ENCODE results near the gene TOLLIP.
"Not testable (repeated sequence)": the region's sequence is repeated elsewhere in the genome, so short reads cannot be mapped to it uniquely, and the experiment has no call there.

Gene TOLLIP

DNA sequence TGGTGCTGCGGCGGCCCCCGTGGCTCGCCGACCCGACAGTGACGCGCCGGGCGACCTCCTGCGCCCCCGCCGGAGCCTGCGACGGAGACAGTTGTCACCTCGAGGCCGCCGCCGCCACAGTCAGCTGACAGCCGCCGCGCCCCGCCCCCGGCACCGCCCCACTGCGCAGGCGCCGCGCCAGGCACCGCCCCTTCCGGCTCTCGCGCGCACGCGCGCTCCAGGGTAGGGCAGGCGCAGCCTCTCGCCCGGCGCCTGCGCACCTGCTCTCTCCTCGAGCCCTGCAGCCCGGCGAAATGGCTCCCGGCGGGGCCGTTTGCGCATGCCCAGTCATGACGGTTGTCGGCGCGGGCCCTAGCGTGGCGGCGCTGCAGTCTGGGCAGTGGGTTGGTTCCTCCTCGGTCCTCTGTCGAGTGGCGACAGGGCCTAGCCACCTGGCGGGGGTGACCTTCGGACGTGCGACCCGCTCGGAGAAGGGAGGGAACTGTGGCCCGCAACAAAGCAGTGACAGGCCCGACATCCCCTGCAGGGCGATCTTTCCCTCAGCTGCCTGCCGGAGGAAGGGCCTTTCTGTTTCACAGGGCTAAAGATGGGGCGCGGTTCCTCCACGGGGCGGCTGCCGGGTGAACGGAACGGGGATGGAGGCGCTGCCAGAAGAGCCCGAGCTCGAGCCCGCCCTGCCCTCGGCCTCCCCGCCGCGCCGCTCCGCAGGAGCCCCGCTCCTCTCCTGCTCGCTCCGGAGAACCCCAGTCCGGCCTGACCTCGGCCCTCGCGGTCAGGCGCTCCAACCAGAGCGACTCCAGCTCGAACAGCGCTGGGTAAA is at the start of gene TOLLIP:
Gene TOLLIP (minus strand): TSS at position 135 of the 820 bp plus-strand sequence. CDS start 134 bp downstream, at position 1.
- DNase-seq: peak; percentile 96 to 98 (median 96)

DNA sequence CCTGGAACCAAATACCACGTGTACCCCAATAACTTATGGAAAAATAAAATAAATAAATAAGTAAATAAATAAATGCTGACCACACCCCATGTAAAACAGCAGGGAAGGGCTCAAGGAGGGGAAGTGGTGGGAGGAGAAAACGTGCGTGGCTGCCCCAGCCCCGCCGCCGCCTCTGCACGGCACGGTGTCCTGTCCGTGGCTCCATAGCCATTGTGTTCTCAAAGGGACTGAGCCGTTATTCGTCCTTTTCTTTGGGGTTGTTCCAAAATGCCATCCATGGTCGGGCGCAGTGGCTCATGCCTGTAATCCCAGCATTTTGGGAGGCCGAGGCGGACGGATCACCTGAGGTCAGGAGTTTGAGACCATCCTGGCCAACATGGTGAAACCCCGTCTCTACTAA is 49.5 kb upstream of the TOLLIP start:
- not testable (repeated sequence) for DNase-seq

DNA sequence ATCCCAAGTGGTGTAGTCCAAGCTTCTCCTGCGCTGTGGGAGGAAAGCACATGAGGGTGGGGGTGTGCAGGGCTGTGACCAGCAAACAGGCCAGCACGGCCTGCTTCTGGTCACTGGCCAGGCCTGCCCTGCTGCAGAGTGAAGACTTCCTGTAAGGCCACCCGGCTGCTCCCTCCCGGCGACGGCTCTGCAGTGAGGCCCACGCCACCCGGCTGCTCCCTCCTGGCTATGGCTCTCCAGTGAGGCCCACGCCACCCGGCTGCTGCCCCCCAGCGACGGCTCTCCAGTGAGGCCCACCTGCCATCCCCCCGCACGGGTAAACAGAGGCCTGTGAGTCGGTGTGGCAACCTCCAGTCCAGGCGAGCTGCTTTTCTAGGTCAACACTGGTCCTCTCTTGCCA is 48.9 kb upstream of the TOLLIP start:
- no peak for DNase-seq

GRCh38 chr11:1356478-1356960 is 47.1 kb upstream of the TOLLIP start:
- no peak for DNase-seq

GRCh38 chr11:1356007-1356435 is 46.6 kb upstream of the TOLLIP start:
- DNase-seq: no peak

DNA sequence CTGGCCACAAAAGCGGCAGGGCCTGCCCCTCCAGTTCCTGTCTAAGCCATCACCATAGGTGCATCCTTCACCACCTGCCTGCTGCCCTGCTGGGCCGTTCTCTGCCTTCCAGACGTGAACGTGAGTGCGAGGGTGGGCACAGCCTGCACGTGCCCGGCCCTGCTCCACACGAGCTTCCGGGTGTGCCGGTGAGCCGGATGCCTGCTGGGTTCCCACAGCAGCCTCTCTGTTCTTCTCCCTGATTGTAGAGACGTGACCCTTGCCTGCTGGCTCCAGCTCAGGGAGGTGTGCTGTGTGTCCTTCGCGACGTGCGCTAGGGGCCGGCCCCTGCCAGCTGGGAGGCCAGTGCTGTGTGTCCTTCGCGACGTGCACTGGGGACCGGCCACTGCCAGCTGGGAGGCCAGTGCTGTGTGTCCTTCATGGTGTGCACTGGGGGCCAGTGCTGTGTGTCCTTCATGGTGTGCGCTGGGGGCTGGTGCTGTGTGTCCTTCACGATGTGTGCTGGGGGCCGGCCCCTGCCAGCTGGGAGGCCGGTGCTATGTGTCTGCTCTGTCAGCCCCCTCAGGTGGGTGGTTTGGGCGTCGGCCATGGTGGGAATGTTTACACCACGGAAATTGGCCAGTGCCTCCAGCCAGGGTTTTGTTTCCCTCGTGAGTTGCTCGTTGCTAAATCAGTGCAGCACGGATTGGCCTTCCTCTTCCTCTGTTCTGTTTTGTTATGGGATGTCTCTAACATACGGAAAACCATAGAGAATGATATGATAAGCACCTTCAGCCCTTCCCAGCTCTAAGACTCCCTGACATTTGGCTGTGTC is 44.9 kb upstream of the TOLLIP start:
- DNase-seq: no peak

DNA sequence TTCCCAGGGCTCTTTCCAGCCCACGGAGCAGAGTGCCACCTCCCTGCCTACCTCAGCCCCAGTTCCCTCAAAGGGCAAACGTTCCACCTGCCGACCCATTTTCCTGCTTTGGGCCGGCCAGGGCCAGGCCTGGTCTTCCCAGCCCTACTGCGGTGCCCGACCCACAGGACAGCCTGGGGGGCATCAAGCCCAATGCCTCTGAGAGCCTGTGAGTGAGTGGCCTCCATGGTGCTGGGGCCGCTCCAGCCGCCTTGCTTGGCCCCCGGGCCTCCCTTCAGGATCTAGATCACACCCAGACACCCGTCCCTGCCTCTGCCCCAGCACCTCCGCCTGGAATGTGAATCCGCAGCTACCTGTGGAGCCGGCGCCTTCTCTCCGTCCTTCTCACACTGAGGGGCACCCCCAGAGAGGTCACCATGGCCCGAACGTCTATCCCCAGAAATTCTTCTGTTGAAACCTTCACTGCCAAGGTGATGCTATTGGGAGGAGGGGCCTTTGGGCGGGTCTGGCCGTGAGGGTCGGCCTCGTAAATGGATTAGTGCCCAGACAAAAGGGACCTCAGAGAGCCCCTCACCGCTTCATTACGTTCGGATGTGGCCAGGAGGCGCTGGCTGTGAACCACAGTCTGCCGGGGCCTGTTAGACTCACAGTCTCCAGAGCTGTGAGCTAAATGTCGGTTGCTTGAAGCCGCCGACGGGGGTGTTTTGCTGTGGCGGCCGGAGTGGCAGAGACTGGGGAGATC is 44.1 kb upstream of the TOLLIP start:
- no peak for DNase-seq

DNA sequence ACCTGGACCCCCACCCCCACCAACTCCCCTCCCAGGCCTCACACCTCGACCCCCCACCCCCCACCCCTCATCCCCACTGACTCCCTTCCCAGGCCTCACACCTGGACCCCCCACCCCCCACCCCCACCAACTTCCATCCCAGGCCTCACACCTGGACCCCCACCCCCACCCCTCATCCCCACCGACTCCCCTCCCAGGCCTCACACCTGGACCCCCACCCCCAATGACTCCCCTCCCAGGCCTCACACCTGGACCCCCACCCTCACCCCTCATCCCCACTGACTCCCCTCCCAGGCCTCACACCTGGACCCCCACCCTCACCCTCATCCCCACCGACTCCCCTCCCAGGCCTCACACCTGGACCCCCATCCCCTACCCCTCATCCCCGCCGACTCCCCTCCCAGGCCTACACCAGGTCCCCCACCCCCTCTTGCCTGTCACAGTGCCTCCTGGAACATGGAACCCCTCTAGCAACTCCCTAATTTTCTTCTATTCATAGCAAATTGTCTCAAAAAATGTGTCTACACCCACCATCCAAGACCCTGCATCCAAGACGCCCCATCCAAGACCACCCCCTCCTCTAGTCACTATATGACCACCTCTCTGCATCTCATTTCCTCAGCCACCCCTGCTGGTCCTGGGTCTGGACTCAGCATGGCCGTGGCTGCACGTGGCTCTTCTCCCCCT is 43.4 kb upstream of the TOLLIP start:
- DNase-seq: no peak

DNA sequence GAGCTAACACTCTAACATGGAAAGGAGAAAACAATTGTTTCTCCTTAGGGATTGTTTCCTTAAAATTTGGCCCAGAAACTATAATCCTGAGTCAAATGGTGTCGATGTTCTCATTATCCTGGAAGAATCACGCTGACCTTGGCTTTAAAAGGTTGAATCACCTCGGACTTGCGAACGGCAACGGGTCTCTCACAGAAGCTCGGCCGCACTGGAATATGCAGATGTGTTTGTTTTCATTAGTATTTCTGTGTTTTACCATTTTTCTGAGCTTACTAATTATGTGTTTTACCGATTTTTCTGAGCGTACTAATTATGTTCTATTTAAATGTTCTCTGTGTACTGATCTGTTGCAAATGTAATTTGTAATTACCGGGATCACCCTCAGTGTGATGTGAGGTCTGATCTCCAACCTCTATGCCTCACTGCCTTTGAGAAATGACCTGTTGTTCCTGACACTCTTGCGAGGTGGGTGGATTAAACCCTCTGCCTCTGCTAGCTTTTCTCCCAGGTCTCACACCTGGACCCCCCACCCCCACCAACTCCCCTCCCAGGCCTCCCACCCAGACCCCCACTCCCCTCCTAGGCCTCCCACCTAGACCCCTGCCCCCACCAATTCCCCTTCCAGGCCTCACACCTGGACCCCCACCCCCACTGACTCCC is 42.0 kb upstream of the TOLLIP start:
- DNase-seq: no peak

DNA sequence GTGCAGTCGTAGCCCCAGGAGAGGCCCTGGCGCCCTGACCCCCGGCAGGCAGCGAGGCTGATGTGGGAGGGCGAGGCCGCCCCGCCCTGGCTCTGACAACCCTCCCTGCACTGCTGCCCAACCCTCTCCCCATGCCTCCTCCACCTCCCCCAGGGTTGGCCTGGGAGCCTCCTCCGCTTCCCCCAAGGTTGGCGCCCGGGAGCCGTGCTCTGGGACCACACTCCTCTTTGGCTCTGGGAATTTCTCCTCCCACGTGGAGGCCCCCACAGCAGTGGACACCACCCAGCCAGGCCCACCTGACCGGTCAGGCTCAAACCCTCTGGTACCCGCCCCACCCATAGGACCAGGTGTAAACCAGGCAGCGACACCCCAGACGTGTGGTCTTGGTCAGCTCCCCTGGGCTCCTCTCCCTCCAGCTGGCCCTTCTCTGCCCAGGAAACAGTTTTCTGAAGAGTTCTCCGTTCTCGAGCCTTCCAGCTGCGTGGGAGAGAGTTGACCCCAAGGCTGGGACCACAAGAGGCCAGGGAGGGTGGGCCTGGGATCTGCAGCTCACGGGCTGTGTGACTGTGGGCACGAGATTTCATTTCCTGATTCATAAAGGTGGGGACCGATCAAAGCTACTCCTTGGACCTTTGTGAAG is 40.8 kb upstream of the TOLLIP start:
- no peak for DNase-seq

- no peak for DNase-seq
Observed at GRCh38 chr11:1349327-1350041, 40.1 kb upstream of the TOLLIP start.

GRCh38 chr11:1348796-1349326 is 39.4 kb upstream of the TOLLIP start:
- DNase-seq: no peak

- no peak for DNase-seq
Observed at GRCh38 chr11:1348146-1348795, 38.8 kb upstream of the TOLLIP start.

DNA sequence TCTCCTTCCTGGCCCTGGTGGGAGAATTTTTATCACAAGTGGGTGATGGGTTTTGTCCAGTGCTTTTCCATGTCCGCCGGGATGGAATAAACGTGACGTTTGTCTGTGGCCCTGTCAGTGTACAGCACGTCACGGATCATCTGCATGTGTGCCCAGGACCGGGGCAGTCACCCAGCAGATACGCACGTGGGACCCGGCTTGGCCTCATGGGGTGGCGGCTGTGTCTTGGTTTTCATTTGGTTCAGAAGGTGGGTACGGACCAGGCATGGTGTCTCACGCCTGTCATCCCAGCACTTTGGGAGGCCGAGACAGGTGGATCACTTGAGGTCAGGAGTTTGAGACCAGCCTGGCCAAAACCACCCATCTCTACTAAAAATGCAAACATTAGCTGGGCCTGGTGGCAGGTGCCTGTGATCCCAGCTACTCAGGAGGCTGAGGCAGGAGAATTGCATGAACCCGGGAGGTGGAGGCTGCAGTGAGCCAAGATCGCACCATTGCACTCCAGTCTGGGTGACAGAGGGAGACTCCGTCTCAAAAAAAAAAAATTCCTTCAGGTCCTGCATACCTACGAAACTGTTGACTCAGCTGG is 38.1 kb upstream of the TOLLIP start:
- DNase-seq: not testable (repeated sequence)

- DNase-seq: no peak
Observed at GRCh38 chr11:1346669-1347390, 37.4 kb upstream of the TOLLIP start.

DNA sequence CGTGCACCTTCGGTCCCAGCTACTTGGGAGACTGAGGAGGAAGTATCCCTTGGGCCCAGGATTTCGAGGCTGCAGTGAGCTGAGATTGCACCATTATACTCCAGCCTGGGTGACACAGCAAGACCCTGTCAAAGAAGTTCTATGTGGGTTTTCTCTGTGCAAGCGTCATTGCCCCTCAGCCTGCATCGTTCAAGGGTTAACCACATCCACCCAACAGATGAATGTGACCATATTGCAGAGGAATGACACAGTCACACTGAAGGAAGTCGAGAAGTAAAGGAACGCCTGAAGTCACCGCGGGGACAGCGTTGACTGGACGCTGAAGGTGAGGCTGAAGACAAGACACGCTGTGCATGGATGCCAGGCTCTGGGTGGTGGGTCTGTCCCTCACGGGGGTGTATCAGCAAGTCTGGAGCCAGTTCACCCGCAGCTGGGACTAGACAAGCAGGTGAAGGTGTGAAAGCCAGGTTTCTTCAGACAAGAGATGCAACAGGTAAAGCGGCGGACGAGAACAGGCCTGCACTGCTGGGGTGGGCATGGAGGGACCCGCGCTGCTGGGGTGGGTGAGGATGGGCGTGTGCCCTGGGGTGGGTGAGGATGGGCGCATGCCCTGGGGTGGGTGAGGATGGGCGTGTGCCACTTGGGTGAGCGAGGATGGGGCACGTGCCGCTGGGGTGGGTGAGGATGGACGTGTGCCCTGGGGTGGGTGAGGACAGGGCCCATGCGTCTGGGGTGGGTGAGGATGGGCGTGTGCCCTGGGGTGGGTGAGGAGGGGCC is 36.5 kb upstream of the TOLLIP start:
- no peak for DNase-seq

DNA sequence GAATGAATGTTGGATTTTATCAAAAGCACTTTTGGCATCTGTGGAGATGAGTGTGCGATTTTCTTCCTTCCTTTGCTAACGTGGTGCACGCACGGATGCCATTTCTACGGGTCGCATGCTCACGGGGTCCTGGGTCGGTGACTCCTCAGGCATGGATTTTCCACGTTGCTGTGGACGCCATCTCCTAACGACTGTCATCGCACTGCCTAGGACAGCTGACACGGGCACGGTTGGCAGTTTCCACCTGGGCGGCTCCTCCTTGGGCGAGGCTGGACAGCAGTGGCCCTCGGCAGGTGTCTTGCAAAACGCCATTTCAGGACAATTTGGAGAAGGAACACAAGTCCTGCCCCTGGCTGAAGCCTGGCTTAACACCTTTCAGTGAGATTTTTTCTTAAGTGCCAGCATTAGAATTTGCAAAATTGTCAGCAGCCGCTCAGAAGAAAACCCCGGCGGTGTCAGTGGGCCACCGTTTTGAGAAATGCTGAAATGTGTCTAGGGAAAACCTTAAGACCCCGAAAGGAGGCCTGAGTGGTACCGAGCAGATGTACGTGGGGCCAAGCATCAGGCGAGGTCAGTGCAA is 34.7 kb upstream of the TOLLIP start:
- DNase-seq: no peak

Measured in activated CD4-positive, CD25-positive, alpha-beta regulatory T cell (primary cell).